HG02970 (cell line): ENCODE measurements around the gene METTL22.

Experiments
- ATAC-seq: cut with Tn5 transposase; IDR thresholded peaks from one replicate; pipeline ENCODE4 v1.9.1; 2021; ENCODE audit warnings: mild to moderate bottlenecking, moderate library complexity, moderate number of reproducible peaks; ENCODE audit not compliant: unreplicated experiment, low FRiP score

The METTL22 gene

DNA sequence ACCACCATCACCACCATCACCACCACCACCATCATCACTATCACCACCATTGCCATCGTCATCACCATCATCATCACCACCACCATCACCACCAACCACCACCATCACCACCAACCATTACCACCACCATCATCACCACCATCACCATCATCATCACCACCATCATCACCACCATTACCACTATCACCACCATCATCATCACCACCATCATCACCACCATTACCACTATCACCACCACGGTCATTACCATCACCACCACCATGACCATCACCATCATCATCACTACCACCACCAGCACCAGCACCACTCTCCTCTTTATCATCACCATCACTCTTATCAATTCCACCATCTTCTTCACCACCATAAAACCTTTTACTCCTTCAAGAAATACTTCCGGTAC, 30.0 kb upstream of the METTL22 start:
- no peak for ATAC-seq

- no peak for ATAC-seq
These were observed 27.3 kb upstream of the METTL22 start for GRCh38 chr16:8594149-8594666.

DNA sequence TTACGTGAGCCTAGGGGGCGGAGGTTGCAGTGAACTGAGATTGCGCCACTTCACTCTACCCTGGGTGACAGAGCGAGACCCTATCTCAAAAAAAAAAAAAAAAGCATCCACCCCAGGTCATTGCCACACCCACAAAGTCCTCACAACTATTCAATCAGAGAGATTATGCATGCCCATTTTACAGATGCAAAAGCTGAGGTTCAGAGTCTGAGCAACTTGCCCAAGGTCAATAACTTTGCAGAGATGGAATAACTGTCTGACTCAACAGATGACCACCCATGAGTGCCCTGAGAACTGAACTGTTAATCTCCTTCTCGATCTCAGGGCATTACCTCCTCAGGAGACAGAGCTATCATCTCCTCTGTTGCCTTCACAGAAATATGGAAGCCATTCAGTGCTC, 25.7 kb upstream of the METTL22 start:
- ATAC-seq, result no peak

- ATAC-seq, result no peak
These were observed 24.9 kb upstream of the METTL22 start for GRCh38 chr16:8596581-8596980.

DNA sequence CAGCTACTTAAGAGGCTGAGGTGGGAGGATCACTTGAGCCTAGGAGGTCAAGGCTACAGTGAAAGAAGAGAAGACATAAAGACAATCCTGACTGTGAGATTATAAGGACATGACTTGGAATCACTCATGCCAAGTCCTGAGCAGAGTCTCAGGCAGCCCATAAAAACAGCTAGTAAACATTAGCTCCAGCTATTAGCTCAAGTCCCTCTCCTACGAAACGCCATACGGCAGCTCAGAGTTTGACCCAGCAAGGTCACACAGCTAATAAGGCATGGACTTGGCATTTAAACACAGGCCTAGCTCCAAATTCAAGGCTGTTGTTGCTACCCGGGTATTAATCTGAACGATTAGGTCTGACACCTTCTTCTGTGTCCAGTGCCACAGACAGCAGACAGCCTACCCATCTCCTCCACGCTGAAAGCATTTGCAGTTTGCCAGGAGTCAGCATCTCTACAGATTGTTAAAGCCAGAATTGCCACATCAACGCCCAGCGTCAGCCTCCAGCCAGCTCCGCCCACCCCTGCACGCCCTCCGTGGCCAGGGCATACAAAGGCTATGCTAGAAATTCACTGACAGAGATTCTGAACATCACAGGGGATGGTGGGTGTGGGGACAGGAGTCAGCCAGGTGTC, 21.2 kb upstream of the METTL22 start:
- no peak for ATAC-seq

GRCh38 chr16:8605554-8605953, 15.9 kb upstream of the METTL22 start:
- no peak for ATAC-seq

- ATAC-seq, result no peak
These were observed 14.3 kb upstream of the METTL22 start for GRCh38 chr16:8607214-8607613.

GRCh38 chr16:8611122-8611521, 10.4 kb upstream of the METTL22 start:
- ATAC-seq, result no peak

GRCh38 chr16:8611886-8612600, 9.5 kb upstream of the METTL22 start:
- no peak for ATAC-seq

GRCh38 chr16:8614435-8615029, 7.0 kb upstream of the METTL22 start:
- ATAC-seq, result no peak

GRCh38 chr16:8619671-8620370, 1.7 kb upstream of the METTL22 start:
- ATAC-seq, result no peak

DNA sequence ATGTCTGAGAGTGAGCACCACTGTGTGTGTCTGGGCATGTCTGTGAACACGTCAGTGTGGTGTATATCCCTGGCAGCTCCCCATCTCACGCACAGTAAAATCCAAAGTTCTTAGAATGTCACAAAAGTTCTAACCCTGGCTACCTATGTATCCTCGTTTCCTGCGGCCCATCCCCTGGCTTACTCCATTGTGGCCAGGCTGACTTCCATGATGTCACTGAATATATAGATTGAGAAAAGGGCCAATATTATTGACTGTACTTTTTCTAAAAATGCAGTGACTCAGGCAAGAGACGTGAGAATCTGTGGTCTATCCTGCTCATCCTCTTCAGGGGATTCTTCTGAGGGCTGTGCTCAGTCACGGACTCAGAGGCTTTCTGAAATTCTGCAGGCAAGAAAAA, 963 bp upstream of the METTL22 start:
- no peak for ATAC-seq

- no peak for ATAC-seq
These were observed 301 bp upstream of the METTL22 start for GRCh38 chr16:8621222-8621571.

GRCh38 chr16:8622315-8622656, 788 bp downstream of the METTL22 start:
- no peak for ATAC-seq

- ATAC-seq, result no peak
These were observed 2.1 kb downstream of the METTL22 start for GRCh38 chr16:8623634-8624033.

DNA sequence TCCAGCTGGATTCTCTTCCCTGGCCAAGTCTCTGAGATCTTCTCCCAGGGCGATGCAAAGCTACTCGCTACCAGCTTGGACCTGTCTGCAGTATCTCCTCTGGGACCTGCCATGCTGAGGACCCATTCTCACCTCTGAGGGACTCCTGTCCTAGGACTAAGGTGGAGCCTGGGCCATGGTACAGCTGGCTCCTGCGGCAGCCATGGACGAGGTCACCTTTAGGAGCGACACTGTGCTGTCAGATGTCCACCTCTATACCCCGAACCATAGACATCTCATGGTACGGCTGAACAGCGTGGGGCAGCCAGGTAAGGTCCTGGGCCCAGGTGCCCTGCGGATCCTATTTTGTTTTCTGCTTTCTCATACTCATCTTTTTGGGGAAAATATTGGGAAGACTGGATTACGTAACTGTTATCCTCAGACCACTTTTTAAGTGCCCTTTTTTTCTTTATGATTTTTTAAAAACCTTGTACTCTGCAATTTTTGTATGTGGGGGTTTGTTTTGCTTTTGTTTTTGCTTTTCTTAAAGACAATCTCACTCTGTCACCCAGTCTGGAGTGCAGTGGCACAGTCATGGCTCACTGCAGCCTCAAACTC, 4.1 kb downstream of the METTL22 start:
- no peak for ATAC-seq

DNA sequence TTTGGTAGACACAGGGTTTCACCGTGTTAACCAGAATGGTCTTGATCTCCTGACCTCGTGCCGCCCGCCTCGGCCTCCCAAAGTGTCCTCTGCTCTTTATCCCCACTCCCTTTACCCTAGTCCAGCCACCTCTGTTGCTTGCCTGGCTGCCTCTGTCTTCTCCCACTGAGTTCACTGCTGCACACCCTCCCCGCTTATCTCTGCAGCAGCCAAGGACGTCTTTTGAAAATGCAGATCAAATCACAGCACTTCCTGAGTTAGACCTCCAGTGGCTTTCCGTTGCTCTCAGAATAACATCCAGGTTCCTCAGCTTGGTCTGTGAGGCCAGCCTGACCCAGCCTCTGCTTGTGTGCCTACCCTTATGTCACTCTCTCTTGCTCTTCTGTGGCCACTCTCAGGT, 5.4 kb downstream of the METTL22 start:
- no peak for ATAC-seq

- no peak for ATAC-seq
These were observed 6.0 kb downstream of the METTL22 start for GRCh38 chr16:8627456-8627855.

GRCh38 chr16:8628981-8629725, 7.7 kb downstream of the METTL22 start:
- no peak for ATAC-seq

DNA sequence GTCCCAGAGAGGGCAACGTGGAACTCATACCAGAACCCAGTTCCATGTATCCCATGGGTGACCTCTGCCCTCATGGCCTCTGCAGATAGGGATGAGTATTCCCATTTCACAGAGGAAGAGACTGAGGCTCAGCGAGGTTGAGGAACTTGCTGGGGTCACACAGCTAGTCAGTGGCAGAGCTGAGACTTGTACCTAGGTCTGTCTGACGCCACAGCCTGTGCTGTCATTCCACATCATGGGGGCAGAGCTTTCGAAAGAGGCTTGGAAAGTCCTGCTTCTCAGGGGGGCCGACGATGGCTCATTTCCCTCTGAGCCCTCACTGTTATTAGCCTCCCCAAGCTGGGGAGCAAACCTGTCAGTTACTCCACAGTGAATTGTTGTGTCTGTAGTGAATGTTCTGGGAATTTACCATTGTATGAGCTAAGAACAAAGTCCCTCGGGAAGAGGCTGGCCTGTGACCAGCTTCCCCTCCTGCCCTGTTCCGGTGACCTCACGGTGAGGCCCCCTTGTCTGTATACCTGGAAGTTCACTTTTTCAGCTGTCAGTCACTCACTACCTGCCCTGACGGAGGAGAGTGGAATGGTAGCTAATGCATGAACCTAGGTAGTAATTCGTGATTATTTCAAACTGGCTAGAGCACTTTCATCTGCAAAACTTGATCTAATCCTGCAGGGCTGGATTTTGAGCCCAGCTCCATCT, 8.9 kb downstream of the METTL22 start:
- no peak for ATAC-seq
